K562 (cell line): ENCODE measurements around the gene ANXA3. TPM values are rescaled to one million over a fixed set of nuclear protein-coding genes. Genes with fewer than 3 reads are reported as not detected.
A peak's percentile ranks its signal among the peaks of the same experiment; 100 is the strongest.

Source experiments
- AFF1 ChIP-seq, 2 experiments: fragments of 450-650 bp; IDR thresholded peaks; 2 replicates each; pipeline ENCODE4 v1.6.1; 2018; ENCODE audit warnings: mild to moderate bottlenecking in 2 of 2, low read depth in 1 of 2; ENCODE audit not compliant: partially characterized antibody in 2 of 2
- BRD9 ChIP-seq: fragments of 450-650 bp; IDR thresholded peaks from 2 replicates; pipeline ENCODE4 v1.6.1; 2018; ENCODE audit warnings: low read depth; ENCODE audit not compliant: partially characterized antibody
- E2F4 ChIP-seq: sonication (generic); formaldehyde crosslinking; IDR thresholded peaks from 2 replicates; pipeline ENCODE4 v1.8.0; 2022; ENCODE audit warnings: mild to moderate bottlenecking, low read depth, missing genetic modification reagents
- HBP1 ChIP-seq: fragments of 450-650 bp; formaldehyde crosslinking; IDR thresholded peaks from 2 replicates; pipeline ENCODE4 v1.4.0; 2022; ENCODE audit warnings: missing genetic modification characterization
- NONO ChIP-seq, 2 experiments: fragments of 200-400 bp in 1 of 2; fragments of 450-650 bp in 1 of 2; formaldehyde crosslinking in 1 of 2; IDR thresholded peaks; 2 replicates each; pipeline ENCODE4 v1.6.1; 2017; ENCODE audit warnings: low read depth in 2 of 2, mild to moderate bottlenecking in 2 of 2, moderate library complexity in 2 of 2, low read length in 1 of 2
- NR2C1 ChIP-seq, 2 experiments: fragments of 450-650 bp; IDR thresholded peaks; 2 replicates each; pipeline ENCODE4 v1.6.1; 2017; ENCODE audit warnings: mild to moderate bottlenecking in 2 of 2, antibody characterized with exemption in 1 of 2, inconsistent platforms in 1 of 2, missing compliant biosample characterization in 1 of 2, missing genetic modification characterization in 1 of 2
- RUNX1 ChIP-seq: sonication (generic); IDR thresholded peaks from 2 replicates; pipeline ENCODE4 v1.6.1; 2016; ENCODE audit warnings: antibody characterized with exemption, low read depth
- TCF7 ChIP-seq: sonication (generic); IDR thresholded peaks from 2 replicates; pipeline ENCODE4 v1.6.1; 2016; ENCODE audit warnings: antibody characterized with exemption, borderline replicate concordance
- XRCC3 ChIP-seq: fragments of 450-650 bp; IDR thresholded peaks from 2 replicates; pipeline ENCODE4 v1.6.1; 2017; ENCODE audit warnings: mild to moderate bottlenecking, moderate library complexity
- ZNF133 ChIP-seq: fragments of 250-450 bp; sonication (Bioruptor Pico); IDR thresholded peaks from 2 replicates; pipeline ENCODE4 v1.4.0; 2020; ENCODE audit warnings: mild to moderate bottlenecking
- ZNF589 ChIP-seq: fragments of 200-800 bp; sonication (Bioruptor generic); IDR thresholded peaks from 2 replicates; pipeline ENCODE4 v1.6.1; 2016; ENCODE audit warnings: low read depth, missing genetic modification characterization, missing compliant biosample characterization
- ZNF592 ChIP-seq: fragments of 450-650 bp; IDR thresholded peaks from 2 replicates; pipeline ENCODE4 v1.6.1; 2017; ENCODE audit warnings: antibody characterized with exemption, mild to moderate bottlenecking
- ZNF740 ChIP-seq, 3 experiments: fragments of 200-800 bp in 1 of 3; sonication (Bioruptor generic) in 1 of 3; sonication (generic) in 1 of 3; formaldehyde crosslinking in 1 of 3; IDR thresholded peaks; 2 replicates each; pipeline versions ENCODE4 v1.6.1 to v1.8.0; 2016 to 2022; ENCODE audit warnings: mild to moderate bottlenecking in 2 of 3, missing compliant biosample characterization in 2 of 3, missing genetic modification characterization in 2 of 3, missing genetic modification reagents in 1 of 3
- ZSCAN32 ChIP-seq: fragments of 450-650 bp; formaldehyde crosslinking; IDR thresholded peaks from 2 replicates; pipeline ENCODE4 v1.4.0; 2020; ENCODE audit warnings: mild to moderate bottlenecking, moderate library complexity
- polyA plus RNA-seq, 8 experiments: library from polyadenylated mRNA; depleted of rRNA in 4 of 8; stranded (reverse) in 5 of 8; unstranded in 3 of 8; fragments of >200 nt; fragmentation: Nextera tagmentation in 2 of 8; fragmentation: Illumina TruSeq in 1 of 8; extraction: Ambion mirVana in 2 of 8; extraction: Trizol in 1 of 8; gene quantifications; 2 replicates each; pipeline versions ENCODE4 v1.2.1 to v1.2.3, GENCODE V29; 2011 to 2014; ENCODE audit warnings: inconsistent platforms in 1 of 8, missing spikeins in 1 of 8
- total RNA-seq, 7 experiments: library from RNA; depleted of rRNA in 6 of 7; stranded (reverse); fragments of >200 nt in 6 of 7; fragmentation: Illumina TruSeq in 2 of 7; extraction: Trizol in 2 of 7; gene quantifications; 2 replicates each; pipeline versions ENCODE4 v1.2.1 to v1.2.3, GENCODE V29; 2011 to 2021; ENCODE audit warnings: low replicate concordance in 1 of 7

ANXA3 gene
- total and polyA plus RNA-seq, 9 of the 15 experiments (the other 6 are each of a cell fraction or from before 2014, with no cell fraction given), result 6.3 to 15.5 (median 9.8) TPM

- TF ChIP-seq ZNF592 (peak; percentile 90), E2F4 (CRISPR knock-in tag) (no peak), HBP1 (CRISPR knock-in tag) (no peak), XRCC3 (no peak), AFF1 (IDR thresholded peaks at IDR 0.05; ENCODE audit: low read depth in 1 of 2, partially characterized antibody in 2 of 2) (peak in 1 of 2 experiments; percentile 55), ZSCAN32 (CRISPR knock-in tag) (no peak), ZNF133 (CRISPR knock-in tag) (no peak), ZNF740 (CRISPR knock-in tag; IDR thresholded peaks at IDR 0.05) (no peak), ZNF740 (tag; IDR thresholded peaks at IDR 0.05) (no peak), RUNX1 (peak; percentile 60; the same call in 1 of the 2 replicates), NR2C1 (IDR thresholded peaks at IDR 0.05) (peak; percentile 38; the same call in 1 of the 2 replicates), NR2C1 (tag; IDR thresholded peaks at IDR 0.05) (peak; percentile 63), BRD9 (no peak), NONO (IDR thresholded peaks at IDR 0.05; ENCODE audit: low read depth in 2 of 2, low read length in 1 of 2) (peak in 1 of 2 experiments; percentile 68; a peak in 1 of 4 replicates), TCF7 (0 out of 2 replicates have a peak, but pooled peaks have one; percentile 71), ZNF589 (CRISPR knock-in tag) (peak; percentile 92)
Measured at GRCh38 chr4:78599931-78600375, 48.4 kb downstream of the ANXA3 start (continued).
